Endothelial cell of hepatic sinusoid (primary cell): ENCODE data around the gene PROM1.

Experiments used
- in situ Hi-C: cut with HindIII; loops from 2 replicates; pipeline ENCODE4 v1.10.0; 2017; ENCODE audit warnings: low sequenced_read_pairs

PROM1 gene

GRCh38 chr4:16110661-16111290 lies 27.0 kb upstream of the PROM1 start:
- in situ Hi-C loops, result no loop called here

- in situ Hi-C loops, result no loop called here
Measured at GRCh38 chr4:16110199-16110598, 26.4 kb upstream of the PROM1 start.

GRCh38 chr4:16109256-16109655 lies 25.4 kb upstream of the PROM1 start:
- in situ Hi-C loops, result no loop called here

- in situ Hi-C loops, result no loop called here
Measured at GRCh38 chr4:16106956-16107355, 23.1 kb upstream of the PROM1 start.

GRCh38 chr4:16104520-16104919 lies 20.7 kb upstream of the PROM1 start:
- in situ Hi-C loops, result no loop called here

- in situ Hi-C loops, result no loop called here
Measured at GRCh38 chr4:16102356-16102755, 18.5 kb upstream of the PROM1 start.

GRCh38 chr4:16100833-16101232 lies 17.0 kb upstream of the PROM1 start:
- in situ Hi-C loops, result no loop called here

GRCh38 chr4:16092682-16093319 lies 9.0 kb upstream of the PROM1 start:
- in situ Hi-C loops, result no loop called here

GRCh38 chr4:16090096-16090705 lies 6.4 kb upstream of the PROM1 start:
- in situ Hi-C loops, result no loop called here

- in situ Hi-C loops, result no loop called here
Measured at GRCh38 chr4:16089156-16089555, 5.3 kb upstream of the PROM1 start.

GRCh38 chr4:16088601-16089000 lies 4.8 kb upstream of the PROM1 start:
- in situ Hi-C loops, result no loop called here

GRCh38 chr4:16085822-16086221 lies 2.0 kb upstream of the PROM1 start:
- in situ Hi-C loops, result no loop called here

GRCh38 chr4:16082426-16083240 lies 1.2 kb downstream of the PROM1 start:
- in situ Hi-C loops, result no loop called here

- in situ Hi-C loops, result no loop called here
Measured at GRCh38 chr4:16082041-16082425, 1.8 kb downstream of the PROM1 start.

GRCh38 chr4:16079046-16079445 lies 4.8 kb downstream of the PROM1 start:
- in situ Hi-C loops, result no loop called here

GRCh38 chr4:16078195-16078760 lies 5.5 kb downstream of the PROM1 start:
- in situ Hi-C loops, result no loop called here

- in situ Hi-C loops, result no loop called here
Measured at GRCh38 chr4:16077786-16078185, 6.0 kb downstream of the PROM1 start.

- in situ Hi-C loops, result no loop called here
Measured at GRCh38 chr4:16075975-16076757, 7.7 kb downstream of the PROM1 start.

GRCh38 chr4:16075061-16075460 lies 8.8 kb downstream of the PROM1 start:
- in situ Hi-C loops, result no loop called here

- in situ Hi-C loops, result no loop called here
Measured at GRCh38 chr4:16072168-16072567, 11.7 kb downstream of the PROM1 start.

- in situ Hi-C loops, result no loop called here
Measured at GRCh38 chr4:16070203-16070602, 13.6 kb downstream of the PROM1 start.
